Mucosa of descending colon (tissue), 3 donors: ENCODE results near the gene SPATS2. TPM values are rescaled to one million over a fixed set of nuclear protein-coding genes. Genes with fewer than 3 reads are reported as not detected.

Experiments used
- ATAC-seq: fragments of 200-7000 bp; cut with Tn5 transposase; one replicate; pipeline ENCODE4 v1.9.1; 2020; ENCODE audit warnings: mild to moderate bottlenecking, moderate library complexity
- DNase-seq, 3 donors: peaks; one replicate each; pipeline ENCODE4 v3.0.0-alpha.2; 2020
- H3K36me3 ChIP-seq: fragments of 200-600 bp; one replicate; pipeline ENCODE4 v1.8.0; 2021; ENCODE audit warnings: low read depth, mild to moderate bottlenecking
- H3K4me1 ChIP-seq: fragments of 200-600 bp; one replicate; pipeline ENCODE4 v1.8.0; 2021; ENCODE audit warnings: low read depth, mild to moderate bottlenecking
- H3K4me3 ChIP-seq: fragments of 200-600 bp; one replicate; pipeline ENCODE4 v1.8.0; 2021; ENCODE audit warnings: mild to moderate bottlenecking
- H3K9me3 ChIP-seq: fragments of 200-600 bp; one replicate; pipeline ENCODE4 v1.8.0; 2021; ENCODE audit warnings: mild to moderate bottlenecking
- CTCF ChIP-seq: fragments of 200-600 bp; IDR thresholded peaks from one replicate; pipeline ENCODE4 v1.8.0; 2022; ENCODE audit warnings: antibody characterized with exemption, mild to moderate bottlenecking
- intact Hi-C, 2 donors: fragments of 100-400 bp; cut with DNase I in 1 of 2; cut with micrococcal nuclease in 1 of 2; formaldehyde crosslinking; loops; one replicate each; pipeline versions ENCODE4 v1.11.0 to v1.11.1; 2022; cut with DNase I, micrococcal nuclease
- total RNA-seq, 3 donors: library from RNA; stranded (reverse); fragmentation: NEBNext Ultra II Directional in 2 of 3; extraction: Animal tissue kit (Norgen Biotek cat#: 25700) in 2 of 3; gene quantifications; one replicate each; pipeline versions ENCODE4 v1.2.1 to v1.2.4, GENCODE V29; 2021 to 2023
- donor health status: DM: no; HTN: no; CAD: no; lungs with moderate emphysema.
- donor health status: DM: no; HTN: no; CAD: no.
- donor health status: DM: no; HTN: yes; CAD: no.

The SPATS2 gene
- total RNA-seq, 3 donors from 2014 or later = 15.0 to 19.8 (median 18.3) TPM

- peak; percentile 26 for ATAC-seq
- Histone ChIP-seq H3K4me1 (peaks cover 3% of the 10 kb centered on the region), H3K9me3 (no peaks in the 10 kb centered on the region), H3K4me3 (no peak overlapping the region), H3K36me3 (no peaks in the 10 kb centered on the region)
- no peak for DNase-seq
- intact Hi-C loops = no loop called here
- TF ChIP-seq CTCF = no peak
These were observed 181.8 kb downstream of the SPATS2 start for GRCh38 chr12:49548822-49549648.

DNA sequence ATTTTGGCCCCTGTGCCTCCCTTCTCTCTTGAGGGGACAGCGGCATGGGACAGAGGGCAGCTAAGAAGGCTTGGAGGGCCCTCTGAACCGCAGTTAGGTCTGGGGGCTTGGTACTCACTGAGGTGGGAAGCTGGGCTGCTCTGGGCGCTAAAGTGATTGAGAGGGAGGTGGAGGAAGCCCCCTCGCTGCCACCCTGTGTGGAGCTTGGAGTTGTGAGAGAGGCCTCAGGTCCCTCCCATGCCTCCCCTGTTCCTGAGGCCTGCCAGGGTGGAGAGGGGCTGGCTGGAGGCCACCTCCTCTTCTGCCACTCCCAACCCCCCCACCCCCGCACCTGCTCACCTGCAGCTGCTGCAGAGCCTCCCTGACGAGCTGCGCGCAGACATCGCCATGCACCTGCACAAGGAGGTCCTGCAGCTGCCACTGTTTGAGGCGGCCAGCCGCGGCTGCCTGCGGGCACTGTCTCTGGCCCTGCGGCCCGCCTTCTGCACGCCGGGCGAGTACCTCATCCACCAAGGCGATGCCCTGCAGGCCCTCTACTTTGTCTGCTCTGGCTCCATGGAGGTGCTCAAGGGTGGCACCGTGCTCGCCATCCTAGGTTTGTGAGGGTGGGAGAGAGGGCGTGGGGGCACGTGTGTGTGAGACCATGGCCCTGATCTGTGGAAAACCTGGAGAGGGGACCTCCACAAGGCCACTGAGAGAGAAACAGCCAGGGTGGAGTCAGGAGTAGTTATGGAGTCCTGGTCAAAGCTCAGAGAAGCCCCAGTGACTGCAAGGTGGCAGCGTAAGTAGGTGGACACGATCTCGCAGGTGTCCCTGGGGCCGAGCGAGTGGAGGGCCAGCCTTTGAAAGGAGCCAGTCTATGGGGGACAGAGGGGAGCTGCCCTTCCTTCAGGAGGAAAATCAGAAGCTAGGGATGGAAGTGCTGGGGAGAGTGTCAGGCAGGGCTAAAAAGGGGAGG, 182.8 kb downstream of the SPATS2 start:
- no peaks in the 10 kb centered on the region for H3K9me3 ChIP-seq
- no peak overlapping the region for H3K4me3 ChIP-seq
- intact Hi-C loops = no loop called here
- DNase-seq (no peak), ATAC-seq (peak; percentile 26)
- TF ChIP-seq CTCF = no peak
- no peaks in the 10 kb centered on the region for H3K36me3 ChIP-seq
- peaks cover 3% of the 10 kb centered on the region for H3K4me1 ChIP-seq

GRCh38 chr12:49550693-49551252, 183.5 kb downstream of the SPATS2 start:
- Histone ChIP-seq H3K4me1 (peaks cover 3% of the 10 kb centered on the region), H3K36me3 (no peaks in the 10 kb centered on the region), H3K9me3 (no peaks in the 10 kb centered on the region), H3K4me3 (no peak overlapping the region)
- DNase-seq = no peak
- intact Hi-C loops = no loop called here
- TF ChIP-seq CTCF = no peak
- no peak for ATAC-seq

- ATAC-seq (no peak), DNase-seq (no peak)
- no peaks in the 10 kb centered on the region for H3K9me3 ChIP-seq
- no peak for TF ChIP-seq CTCF
- H3K4me3 ChIP-seq = no peak overlapping the region
- no peaks in the 10 kb centered on the region for H3K36me3 ChIP-seq
- H3K4me1 ChIP-seq = peaks cover 3% of the 10 kb centered on the region
- intact Hi-C loops = no loop called here
These were observed 184.8 kb downstream of the SPATS2 start for GRCh38 chr12:49552014-49552413.

DNA sequence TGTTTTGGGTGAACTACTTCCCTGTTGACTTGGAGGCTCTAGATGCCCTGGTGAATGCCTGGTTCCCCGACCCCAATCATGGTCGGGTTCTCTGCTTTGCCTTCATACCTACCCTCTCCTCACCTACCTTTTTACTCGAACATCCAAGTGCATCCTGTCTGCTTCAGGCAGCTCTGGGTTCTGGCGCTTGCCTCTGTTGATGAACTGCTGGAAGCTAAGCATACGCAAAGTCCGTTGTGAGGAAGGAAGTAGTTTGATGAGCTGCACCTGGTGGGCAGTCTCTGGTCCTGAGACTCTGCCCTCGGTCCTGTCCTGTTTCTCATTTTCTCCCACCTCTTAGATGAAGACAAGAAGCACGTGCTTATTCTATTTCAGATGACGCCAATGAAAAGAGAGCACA, 185.2 kb downstream of the SPATS2 start:
- no peak for DNase-seq
- no peaks in the 10 kb centered on the region for H3K9me3 ChIP-seq
- no peaks in the 10 kb centered on the region for H3K36me3 ChIP-seq
- H3K4me3 ChIP-seq = no peak overlapping the region
- peaks cover 3% of the 10 kb centered on the region for H3K4me1 ChIP-seq
- TF ChIP-seq CTCF = no peak
- intact Hi-C loops = no loop called here
- ATAC-seq = no peak
